ENCODE data around the gene IRX1.

GRCh38 chr5:3650320-3650719, 54.7 kb downstream of the IRX1 start:
- TF ChIP-seq, protein P1, sequence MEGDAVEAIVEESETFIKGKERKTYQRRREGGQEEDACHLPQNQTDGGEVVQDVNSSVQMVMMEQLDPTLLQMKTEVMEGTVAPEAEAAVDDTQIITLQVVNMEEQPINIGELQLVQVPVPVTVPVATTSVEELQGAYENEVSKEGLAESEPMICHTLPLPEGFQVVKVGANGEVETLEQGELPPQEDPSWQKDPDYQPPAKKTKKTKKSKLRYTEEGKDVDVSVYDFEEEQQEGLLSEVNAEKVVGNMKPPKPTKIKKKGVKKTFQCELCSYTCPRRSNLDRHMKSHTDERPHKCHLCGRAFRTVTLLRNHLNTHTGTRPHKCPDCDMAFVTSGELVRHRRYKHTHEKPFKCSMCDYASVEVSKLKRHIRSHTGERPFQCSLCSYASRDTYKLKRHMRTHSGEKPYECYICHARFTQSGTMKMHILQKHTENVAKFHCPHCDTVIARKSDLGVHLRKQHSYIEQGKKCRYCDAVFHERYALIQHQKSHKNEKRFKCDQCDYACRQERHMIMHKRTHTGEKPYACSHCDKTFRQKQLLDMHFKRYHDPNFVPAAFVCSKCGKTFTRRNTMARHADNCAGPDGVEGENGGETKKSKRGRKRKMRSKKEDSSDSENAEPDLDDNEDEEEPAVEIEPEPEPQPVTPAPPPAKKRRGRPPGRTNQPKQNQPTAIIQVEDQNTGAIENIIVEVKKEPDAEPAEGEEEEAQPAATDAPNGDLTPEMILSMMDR (IDR thresholded peaks at IDR 0.05) = no peak
- TF ChIP-seq EP300 (IDR thresholded peaks at IDR 0.05) = no peak
- TF ChIP-seq POLR2A (IDR thresholded peaks at IDR 0.05) = no peak

Data from upper lobe of left lung (tissue), 4 donors.